ENCODE data around the gene GABARAP. TPM values are rescaled to one million over a fixed set of nuclear protein-coding genes. Genes with fewer than 3 reads are reported as not detected.
A peak's percentile ranks its signal among the peaks of the same experiment; 100 is the strongest.

GABARAP gene
- total and polyA plus RNA-seq, 2 donors (not counting 1 experiment from before 2014, with no cell fraction given), result 173 to 1,154 TPM

DNA sequence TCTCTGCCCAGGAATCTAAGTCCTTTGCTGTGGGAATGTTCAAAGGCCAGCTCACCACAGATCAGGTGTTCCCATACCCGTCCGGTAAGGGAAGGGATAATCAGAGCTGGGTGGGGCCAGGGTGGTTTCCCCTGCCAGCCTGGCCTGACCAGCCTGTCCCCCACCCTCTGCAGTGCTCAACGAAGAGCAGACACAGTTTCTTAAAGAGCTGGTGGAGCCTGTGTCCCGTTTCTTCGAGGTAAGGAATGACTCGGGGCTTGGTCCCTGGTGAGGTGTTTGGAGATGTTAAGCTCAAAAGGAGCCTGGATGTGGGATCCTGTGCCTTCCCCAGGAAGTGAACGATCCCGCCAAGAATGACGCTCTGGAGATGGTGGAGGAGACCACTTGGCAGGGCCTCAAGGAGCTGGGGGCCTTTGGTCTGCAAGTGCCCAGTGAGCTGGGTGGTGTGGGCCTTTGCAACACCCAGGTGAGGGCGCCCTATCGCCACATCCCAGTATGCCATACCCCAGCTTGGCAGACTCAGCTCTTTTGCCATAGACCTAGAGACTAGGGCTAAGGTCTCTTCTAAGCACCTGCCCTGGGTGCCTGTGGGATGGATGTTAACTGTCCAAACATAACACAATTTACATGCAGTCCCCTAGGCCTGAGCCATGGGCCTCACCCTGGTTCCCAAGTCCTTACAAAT is 21.5 kb downstream of the GABARAP start:
- Histone ChIP-seq H3K27ac (ENCODE audit: insufficient read depth, low read length) (peak overlapping the region; percentile 86), H3K27me3 (ENCODE audit: control insufficient read depth, insufficient read depth, low read length) (no peaks in the 10 kb centered on the region), H3K4me3 (replicated peaks in 1 of 4; ENCODE audit: control extremely low read depth in 1 of 4, insufficient read depth in 1 of 4, low read depth in 3 of 4, low read length in 4 of 4) (peak overlapping the region; percentile 46 to 90 (median 71)), H3K9ac (ENCODE audit: insufficient read depth, low read length) (peak overlapping the region; percentile 75), H3K79me2 (ENCODE audit: control insufficient read depth, insufficient read depth, low read length) (peaks cover 29% of the 10 kb centered on the region), H2AFZ (ENCODE audit: low read length) (no peak overlapping the region), H4K20me1 (ENCODE audit: control insufficient read depth, extremely low read depth, insufficient read depth, low read length) (no peaks in the 10 kb centered on the region), H3K4me2 (ENCODE audit: extremely low read depth, insufficient read depth, low read length) (peak overlapping the region; percentile 80), H3K9me3 (ENCODE audit: control insufficient read depth, insufficient read depth, low read depth, low read length) (no peaks in the 10 kb centered on the region), H3K36me3 (ENCODE audit: control insufficient read depth, insufficient read depth, low read length) (peaks cover 25% of the 10 kb centered on the region), H3K4me1 (ENCODE audit: control insufficient read depth, extremely low read depth, insufficient read depth, low read length) (peaks cover 12% of the 10 kb centered on the region)
- peak; percentile 59 to 67 for DNase-seq (ENCODE audit: low read depth in 2 of 2)
- TF ChIP-seq EZH2 (IDR thresholded peaks at IDR 0.05; ENCODE audit: low read length, missing control alignments), result no peak
- TF ChIP-seq, protein P1, sequence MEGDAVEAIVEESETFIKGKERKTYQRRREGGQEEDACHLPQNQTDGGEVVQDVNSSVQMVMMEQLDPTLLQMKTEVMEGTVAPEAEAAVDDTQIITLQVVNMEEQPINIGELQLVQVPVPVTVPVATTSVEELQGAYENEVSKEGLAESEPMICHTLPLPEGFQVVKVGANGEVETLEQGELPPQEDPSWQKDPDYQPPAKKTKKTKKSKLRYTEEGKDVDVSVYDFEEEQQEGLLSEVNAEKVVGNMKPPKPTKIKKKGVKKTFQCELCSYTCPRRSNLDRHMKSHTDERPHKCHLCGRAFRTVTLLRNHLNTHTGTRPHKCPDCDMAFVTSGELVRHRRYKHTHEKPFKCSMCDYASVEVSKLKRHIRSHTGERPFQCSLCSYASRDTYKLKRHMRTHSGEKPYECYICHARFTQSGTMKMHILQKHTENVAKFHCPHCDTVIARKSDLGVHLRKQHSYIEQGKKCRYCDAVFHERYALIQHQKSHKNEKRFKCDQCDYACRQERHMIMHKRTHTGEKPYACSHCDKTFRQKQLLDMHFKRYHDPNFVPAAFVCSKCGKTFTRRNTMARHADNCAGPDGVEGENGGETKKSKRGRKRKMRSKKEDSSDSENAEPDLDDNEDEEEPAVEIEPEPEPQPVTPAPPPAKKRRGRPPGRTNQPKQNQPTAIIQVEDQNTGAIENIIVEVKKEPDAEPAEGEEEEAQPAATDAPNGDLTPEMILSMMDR (conservative IDR thresholded peaks at IDR 0.05 in 1 of 2, IDR thresholded peaks at IDR 0.05 in 1 of 2; ENCODE audit: low read depth in 1 of 2, low read length in 2 of 2), result peak; percentile 37 to 42

DNA sequence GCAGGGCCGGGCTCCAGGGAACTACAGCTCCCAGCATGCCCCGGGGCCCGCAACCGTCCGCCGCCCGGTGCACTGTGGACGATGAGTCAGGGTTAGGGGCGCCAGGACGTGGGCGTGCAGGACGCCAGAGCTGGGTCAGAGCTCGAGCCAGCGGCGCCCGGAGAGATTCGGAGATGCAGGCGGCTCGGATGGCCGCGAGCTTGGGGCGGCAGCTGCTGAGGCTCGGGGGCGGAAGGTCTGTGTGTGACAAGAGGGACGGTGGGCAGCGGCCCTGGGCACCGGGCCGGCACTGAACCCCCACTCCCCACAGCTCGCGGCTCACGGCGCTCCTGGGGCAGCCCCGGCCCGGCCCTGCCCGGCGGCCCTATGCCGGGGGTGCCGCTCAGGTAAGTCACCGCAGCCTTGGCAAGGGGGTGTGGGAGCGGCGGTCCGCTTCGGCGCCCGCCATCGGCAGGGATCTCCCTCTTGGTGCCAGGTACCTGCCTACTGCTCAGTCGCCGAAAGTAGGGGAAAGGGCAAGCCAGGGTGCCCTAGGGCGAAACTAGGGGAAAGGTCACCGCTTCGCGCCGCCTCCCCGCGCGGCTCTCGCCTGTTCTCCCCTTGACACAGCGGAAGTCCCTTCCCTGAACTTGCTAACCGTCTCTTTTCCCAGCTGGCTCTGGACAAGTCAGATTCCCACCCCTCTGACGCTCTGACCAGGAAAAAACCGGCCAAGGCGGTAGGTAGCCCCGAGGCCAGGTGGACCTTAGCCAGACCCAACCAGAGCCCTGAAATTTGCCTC is 22.2 kb downstream of the GABARAP start, which contains the start of the genes ACADVL and DLG4:
ACADVL (plus strand) TSS at position 127 of the 781 bp plus-strand sequence; CDS start at position 174, 47 bp downstream.
DLG4 (minus strand) TSS at position 25 of the 781 bp plus-strand sequence.
- Histone ChIP-seq H3K4me1 (ENCODE audit: control insufficient read depth, extremely low read depth, insufficient read depth, low read length) (peaks cover 16% of the 10 kb centered on the region), H3K4me2 (ENCODE audit: extremely low read depth, insufficient read depth, low read length) (peak within 1 kb of the TSS; percentile 80), H3K27ac (ENCODE audit: insufficient read depth, low read length) (peak within 1 kb of the TSS; percentile 86), H3K27me3 (ENCODE audit: control insufficient read depth, insufficient read depth, low read length) (no peaks in the 10 kb centered on the region), H3K36me3 (ENCODE audit: control insufficient read depth, insufficient read depth, low read length) (peaks cover 25% of the 10 kb centered on the region), H3K9me3 (ENCODE audit: control insufficient read depth, insufficient read depth, low read depth, low read length) (no peaks in the 10 kb centered on the region), H3K4me3 (replicated peaks in 1 of 4; ENCODE audit: control extremely low read depth in 1 of 4, insufficient read depth in 1 of 4, low read depth in 3 of 4, low read length in 4 of 4) (peak within 1 kb of the TSS; percentile 46 to 90 (median 71)), H3K79me2 (ENCODE audit: control insufficient read depth, insufficient read depth, low read length) (peaks cover 29% of the 10 kb centered on the region), H4K20me1 (ENCODE audit: control insufficient read depth, extremely low read depth, insufficient read depth, low read length) (no peaks in the 10 kb centered on the region), H2AFZ (ENCODE audit: low read length) (no peak within 1 kb of the TSS), H3K9ac (ENCODE audit: insufficient read depth, low read length) (peak within 1 kb of the TSS; percentile 75)
- peak; percentile 88 to 89 for DNase-seq (ENCODE audit: low read depth in 2 of 2)
- TF ChIP-seq, protein P1 (conservative IDR thresholded peaks at IDR 0.05 in 1 of 2, IDR thresholded peaks at IDR 0.05 in 1 of 2; ENCODE audit: low read depth in 1 of 2, low read length in 2 of 2), result no peak
- TF ChIP-seq EZH2 (IDR thresholded peaks at IDR 0.05; ENCODE audit: low read length, missing control alignments), result no peak

DNA sequence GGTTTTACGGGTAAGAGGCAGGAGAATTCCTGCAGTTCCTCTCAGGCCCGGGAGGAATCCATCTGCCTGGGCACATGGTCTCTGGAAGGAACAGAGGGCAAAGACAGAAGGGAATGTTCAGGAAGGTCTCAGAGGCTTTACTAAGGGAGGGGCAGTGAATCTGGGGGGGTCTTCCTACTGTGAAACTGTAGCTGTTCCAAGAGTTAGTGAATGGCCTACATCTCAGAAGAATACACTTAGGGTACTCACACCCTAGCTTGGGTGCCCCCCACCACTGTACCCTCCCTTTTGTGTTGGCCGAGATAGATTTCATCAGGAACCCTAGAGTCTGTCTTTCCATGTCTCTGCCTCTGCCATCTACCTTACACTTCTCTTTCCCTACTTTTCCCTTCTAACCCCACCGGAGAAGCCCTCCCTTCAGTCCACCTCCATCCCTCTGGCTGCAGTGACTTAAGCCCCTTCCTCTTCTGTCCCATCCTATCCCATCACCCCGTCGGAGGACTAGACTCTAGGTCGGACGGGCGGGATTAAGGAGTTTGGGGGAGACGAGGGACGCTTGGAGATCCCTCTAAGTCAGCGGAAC is 22.9 kb downstream of the GABARAP start:
- DNase-seq (ENCODE audit: low read depth in 2 of 2), result no peak
- no peak overlapping the region for H2AFZ ChIP-seq (ENCODE audit: low read length)
- H3K4me3 ChIP-seq (replicated peaks in 1 of 4; ENCODE audit: control extremely low read depth in 1 of 4, insufficient read depth in 1 of 4, low read depth in 3 of 4, low read length in 4 of 4), result peak overlapping the region in 3 of 4 experiments; percentile 2 to 90 (median 79)
- H3K4me2 ChIP-seq (ENCODE audit: extremely low read depth, insufficient read depth, low read length), result peak overlapping the region; percentile 5
- H3K36me3 ChIP-seq (ENCODE audit: control insufficient read depth, insufficient read depth, low read length), result peaks cover 25% of the 10 kb centered on the region
- no peaks in the 10 kb centered on the region for H3K9me3 ChIP-seq (ENCODE audit: control insufficient read depth, insufficient read depth, low read depth, low read length)
- no peak overlapping the region for H3K9ac ChIP-seq (ENCODE audit: insufficient read depth, low read length)
- H4K20me1 ChIP-seq (ENCODE audit: control insufficient read depth, extremely low read depth, insufficient read depth, low read length), result no peaks in the 10 kb centered on the region
- H3K27me3 ChIP-seq (ENCODE audit: control insufficient read depth, insufficient read depth, low read length), result no peaks in the 10 kb centered on the region
- peak overlapping the region; percentile 5 for H3K27ac ChIP-seq (ENCODE audit: insufficient read depth, low read length)
- peaks cover 16% of the 10 kb centered on the region for H3K4me1 ChIP-seq (ENCODE audit: control insufficient read depth, extremely low read depth, insufficient read depth, low read length)
- TF ChIP-seq, protein P1 (conservative IDR thresholded peaks at IDR 0.05 in 1 of 2, IDR thresholded peaks at IDR 0.05 in 1 of 2; ENCODE audit: low read depth in 1 of 2, low read length in 2 of 2), result no peak
- no peak for TF ChIP-seq EZH2 (IDR thresholded peaks at IDR 0.05; ENCODE audit: low read length, missing control alignments)
- H3K79me2 ChIP-seq (ENCODE audit: control insufficient read depth, insufficient read depth, low read length), result peaks cover 29% of the 10 kb centered on the region

Data from fibroblast of lung (primary cell).